GM12801 (cell line): ENCODE data around the gene KRT76.

Experiments
- CTCF ChIP-seq: IDR thresholded peaks from one replicate; pipeline ENCODE4 v1.5.1; 2011; ENCODE audit warnings: control low read depth; ENCODE audit not compliant: insufficient read length; ENCODE audit errors: extremely low read depth

KRT76 gene

DNA sequence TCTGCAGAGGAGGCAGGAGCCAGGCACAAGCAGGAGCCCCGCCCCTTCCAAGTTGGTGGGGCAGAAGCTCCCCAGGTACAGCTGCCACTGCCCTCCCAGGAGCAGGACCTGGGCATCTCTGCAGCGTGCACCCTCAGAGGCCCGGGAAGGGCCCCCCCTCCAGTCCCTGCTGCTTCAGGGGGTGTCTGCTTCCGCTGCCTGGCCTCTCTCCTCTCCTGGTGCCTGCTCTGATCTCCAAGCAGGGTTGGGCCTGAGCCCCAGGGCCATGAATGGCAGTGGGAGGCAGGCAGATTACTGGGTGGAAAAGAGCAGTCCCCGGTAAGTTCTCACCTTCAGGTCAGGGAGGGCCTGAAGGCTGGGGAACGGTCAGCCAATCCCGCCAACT lies 35.0 kb downstream of the KRT76 start:
- TF ChIP-seq CTCF = no peak

GRCh38 chr12:52741375-52742195 lies 35.6 kb downstream of the KRT76 start:
- TF ChIP-seq CTCF = no peak

DNA sequence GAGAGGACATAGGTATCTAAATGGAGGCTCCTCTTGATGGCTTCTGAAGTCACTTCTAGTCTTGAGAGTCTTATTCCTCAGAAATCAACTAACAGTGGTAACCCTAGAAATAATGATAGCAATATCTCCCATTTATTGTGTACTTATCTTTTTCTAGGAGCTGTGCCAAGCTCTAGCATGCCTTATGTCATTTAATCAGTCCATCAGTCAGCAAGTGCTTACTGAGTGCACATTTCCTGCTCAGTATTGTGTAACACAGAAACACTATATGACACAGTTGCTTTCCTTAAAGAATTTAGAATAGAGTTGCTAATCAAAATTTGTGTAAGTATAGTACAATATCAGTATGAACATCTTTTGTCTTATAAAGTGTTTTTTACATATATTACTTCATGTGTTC lies 36.6 kb downstream of the KRT76 start:
- no peak for TF ChIP-seq CTCF

DNA sequence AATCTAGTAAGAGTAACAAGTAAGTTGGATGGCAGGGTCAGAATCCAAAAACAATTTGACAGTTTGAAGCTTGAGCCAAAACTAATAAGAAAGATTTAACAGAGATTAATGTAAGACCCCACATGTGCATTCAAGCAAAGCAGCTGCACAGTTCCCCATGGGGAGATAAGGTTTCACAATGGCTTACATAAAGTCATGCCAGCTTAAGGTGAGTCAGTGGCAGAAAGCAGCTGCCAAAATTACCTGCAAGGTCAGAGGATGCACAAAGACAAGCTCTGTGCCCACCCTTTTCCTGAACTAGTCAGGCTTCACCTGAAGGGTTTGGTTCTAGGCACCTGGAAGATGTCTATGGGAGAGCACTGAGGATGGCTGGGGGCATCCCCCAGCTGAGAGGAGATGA lies 37.2 kb downstream of the KRT76 start:
- no peak for TF ChIP-seq CTCF

GRCh38 chr12:52735816-52736632 lies 41.1 kb downstream of the KRT76 start:
- no peak for TF ChIP-seq CTCF

DNA sequence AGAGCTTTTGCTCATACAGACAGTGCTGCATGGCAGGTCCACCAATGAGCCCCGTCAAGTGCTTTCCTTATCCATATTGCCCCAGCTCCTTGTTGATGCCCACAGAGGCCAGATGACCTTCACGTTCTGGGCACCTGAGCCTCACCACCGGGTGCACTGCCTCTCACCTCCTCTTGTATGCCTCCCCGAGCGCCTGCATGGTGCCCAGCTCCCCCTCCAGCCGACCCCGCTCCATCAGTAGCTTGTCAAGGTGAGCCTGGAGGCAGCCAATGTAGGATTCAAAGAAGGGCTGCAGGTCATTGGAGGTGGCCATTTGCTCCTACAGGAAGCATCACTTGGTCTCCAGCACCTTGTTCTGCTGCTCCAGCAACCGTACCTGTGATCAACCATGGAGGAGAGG lies 42.0 kb downstream of the KRT76 start:
- no peak for TF ChIP-seq CTCF

DNA sequence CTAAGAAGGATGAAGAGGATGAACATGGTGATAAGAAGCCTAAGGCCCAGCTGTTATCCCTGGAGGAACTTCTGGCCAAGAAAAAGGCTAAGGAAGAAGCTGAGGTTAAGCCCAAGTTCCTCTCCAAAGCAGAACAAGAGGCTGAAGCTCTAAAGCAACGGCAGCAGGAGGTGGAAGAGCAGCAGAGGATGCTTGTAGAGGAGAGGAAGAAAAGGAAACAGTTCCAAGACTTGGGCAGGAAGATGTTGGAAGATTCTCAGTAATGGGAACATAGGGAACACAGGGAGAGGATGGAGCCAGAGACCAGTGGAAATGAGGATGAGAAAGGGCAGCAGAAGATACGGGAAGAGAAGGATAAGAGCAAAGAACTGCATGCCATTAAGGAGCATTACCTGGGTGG lies 46.4 kb downstream of the KRT76 start:
- TF ChIP-seq CTCF = no peak
